ENCODE results near the gene OR5K2. TPM values are rescaled to one million over a fixed set of nuclear protein-coding genes. Genes with fewer than 3 reads are reported as not detected.

Gene OR5K2
- total RNA-seq (not detected), polyA plus RNA-seq (not detected), total RNA-seq (not detected)

DNA sequence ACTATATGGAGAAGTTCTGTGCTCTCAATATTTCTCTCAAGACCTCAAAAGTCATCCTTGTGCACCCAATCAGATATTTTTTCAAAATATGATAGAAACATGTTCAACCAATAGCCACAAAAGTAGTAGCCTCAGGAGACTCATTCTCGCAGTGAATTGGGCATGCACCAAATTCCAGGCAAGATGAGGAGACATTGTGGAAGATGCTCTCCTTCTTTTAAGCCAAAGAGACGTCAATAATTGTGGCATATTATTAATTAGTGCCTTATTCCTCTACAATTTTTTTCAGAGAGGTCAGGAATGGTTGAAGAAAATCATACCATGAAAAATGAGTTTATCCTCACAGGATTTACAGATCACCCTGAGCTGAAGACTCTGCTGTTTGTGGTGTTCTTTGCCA is at the start of gene OR5K2:
Gene OR5K2, plus strand, starts transcription at position 301 of the 400 bp plus-strand sequence. Its CDS starts 0 bp downstream, at position 301.
- no peak within 1 kb of the TSS for H3K27ac Mint-ChIP-seq
- H3K27me3 Mint-ChIP-seq = peaks cover 0 to 24% (median 6%) of the 10 kb centered on the region in 5 donors
- Histone ChIP-seq H3K36me3 (ENCODE audit: control insufficient read depth in 2 of 3, insufficient read depth in 3 of 3, low read length in 3 of 3) (no peaks in the 10 kb centered on the region), H3K27me3 (ENCODE audit: control insufficient read depth in 2 of 2, insufficient read depth in 2 of 2, low read length in 2 of 2) (no peaks in the 10 kb centered on the region), H3K4me3 (ENCODE audit: low read length) (no peak within 1 kb of the TSS), H3K9me3 (ENCODE audit: control insufficient read depth in 2 of 3, low read length in 3 of 3) (no peaks in the 10 kb centered on the region), H3K4me1 (ENCODE audit: control insufficient read depth in 2 of 2, insufficient read depth in 2 of 2, low read length in 2 of 2) (no peaks in the 10 kb centered on the region), H3K27ac (ENCODE audit: low read depth, low read length) (no peak within 1 kb of the TSS)
- ChIA-PET POLR2A (no interaction called here), CTCF (interaction anchor here (0.6 kb wide), 1 partner anchor 1729 kb away, joined by 5 read pairs; no protein-coding TSS in a partner anchor)
- H3K4me1 Mint-ChIP-seq = no peaks in the 10 kb centered on the region
- DNase-seq = no peak
- peaks cover 0 to 11% (median 0%) of the 10 kb centered on the region in 5 donors for H3K36me3 Mint-ChIP-seq
- intact Hi-C loops (cut with micrococcal nuclease) = no loop called here
- H3K4me3 Mint-ChIP-seq = no peak within 1 kb of the TSS
- peaks cover 0 to 2% (median 0%) of the 10 kb centered on the region in 11 donors for H3K9me3 Mint-ChIP-seq
- ATAC-seq = no peak

DNA sequence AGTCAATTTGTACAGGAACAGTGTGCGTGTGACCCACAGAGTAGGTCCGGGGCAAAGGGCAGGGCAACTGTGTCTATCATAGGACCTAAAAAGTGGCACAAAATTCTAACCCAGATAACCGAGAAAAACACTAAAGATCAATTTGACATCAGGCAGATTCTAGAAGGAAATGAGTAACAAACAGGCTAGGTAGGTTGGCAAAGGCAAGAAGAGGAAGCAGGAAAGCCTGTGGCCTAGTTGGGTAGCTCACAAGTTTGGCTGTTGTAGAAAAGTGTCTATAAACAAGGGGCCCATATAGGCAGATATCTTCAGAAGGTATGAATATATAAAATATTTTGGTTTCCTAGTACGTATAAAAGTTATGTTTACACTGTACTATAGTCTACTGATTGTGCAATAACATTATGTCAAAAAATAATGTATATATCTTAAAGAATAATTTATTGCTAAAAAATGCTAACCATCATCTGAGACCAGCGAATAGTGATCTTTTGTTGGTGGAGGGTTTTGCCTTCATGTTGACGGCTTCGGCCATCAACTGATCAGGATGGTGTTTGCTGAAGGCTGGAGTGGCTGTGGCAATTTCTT is 47.8 kb upstream of the OR5K2 start:
- Mint-ChIP-seq H3K4me1 (peaks cover 0 to 5% (median 0%) of the 10 kb centered on the region in 7 donors), H3K27ac (no peak overlapping the region)

DNA sequence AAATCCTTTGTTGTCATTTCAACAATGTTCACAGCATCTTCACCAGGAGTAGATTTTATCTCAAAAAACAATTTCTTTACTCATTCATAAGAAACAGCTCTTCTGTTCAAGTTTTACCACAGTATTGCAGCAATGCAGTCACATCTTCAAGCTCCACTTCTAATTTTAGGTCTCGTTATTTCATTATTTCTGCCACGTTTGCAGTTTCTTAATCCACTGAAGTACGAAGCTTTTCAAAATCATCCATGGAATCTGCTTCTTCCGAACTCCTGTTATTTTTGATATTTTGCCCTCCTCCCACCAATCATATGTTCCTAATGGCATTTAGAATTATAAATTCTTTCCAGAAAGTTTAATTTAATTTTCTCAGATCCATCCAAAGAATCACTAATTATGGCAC is 47.1 kb upstream of the OR5K2 start:
- CTCF ChIA-PET = no interaction called here
- POLR2A ChIA-PET = no interaction called here
- H3K27ac ChIP-seq (ENCODE audit: low read depth, low read length) = no peak overlapping the region
- no peaks in the 10 kb centered on the region for H3K9me3 ChIP-seq (ENCODE audit: control insufficient read depth in 2 of 3, low read length in 3 of 3)
- no peak overlapping the region for H3K4me3 ChIP-seq (ENCODE audit: low read length)
- Mint-ChIP-seq H3K36me3 (peaks cover 0 to 8% (median 0%) of the 10 kb centered on the region in 5 donors), H3K27ac (no peak overlapping the region), H3K27me3 (peaks cover 4 to 21% (median 7%) of the 10 kb centered on the region in 5 donors), H3K4me1 (peaks cover 0 to 5% (median 0%) of the 10 kb centered on the region in 7 donors), H3K4me3 (no peak overlapping the region), H3K9me3 (peaks cover 0 to 5% (median 0%) of the 10 kb centered on the region in 11 donors)
- no peaks in the 10 kb centered on the region for H3K27me3 ChIP-seq (ENCODE audit: control insufficient read depth in 2 of 2, insufficient read depth in 2 of 2, low read length in 2 of 2)
- no peaks in the 10 kb centered on the region for H3K36me3 ChIP-seq (ENCODE audit: control insufficient read depth in 2 of 3, insufficient read depth in 3 of 3, low read length in 3 of 3)
- ATAC-seq (no peak), DNase-seq (no peak)
- no peaks in the 10 kb centered on the region for H3K4me1 ChIP-seq (ENCODE audit: control insufficient read depth in 2 of 2, insufficient read depth in 2 of 2, low read length in 2 of 2)
- intact Hi-C loops (cut with micrococcal nuclease) = no loop called here

More for the DNA sequence above, 47.8 kb upstream of the OR5K2 start:
- CTCF ChIA-PET = no interaction called here
- H3K9me3 ChIP-seq (ENCODE audit: control insufficient read depth in 2 of 3, low read length in 3 of 3) = no peaks in the 10 kb centered on the region
- DNase-seq (no peak), ATAC-seq (no peak)
- H3K36me3 ChIP-seq (ENCODE audit: control insufficient read depth in 2 of 3, insufficient read depth in 3 of 3, low read length in 3 of 3) = no peaks in the 10 kb centered on the region
- Mint-ChIP-seq H3K9me3 (peaks cover 0 to 5% (median 0%) of the 10 kb centered on the region in 11 donors), H3K4me3 (no peak overlapping the region), H3K27me3 (peaks cover 5 to 22% (median 10%) of the 10 kb centered on the region in 5 donors), H3K36me3 (peaks cover 0 to 8% (median 0%) of the 10 kb centered on the region in 5 donors)
- H3K4me3 ChIP-seq (ENCODE audit: low read length) = no peak overlapping the region
- H3K27ac ChIP-seq (ENCODE audit: low read depth, low read length) = no peak overlapping the region
- H3K27me3 ChIP-seq (ENCODE audit: control insufficient read depth in 2 of 2, insufficient read depth in 2 of 2, low read length in 2 of 2) = no peaks in the 10 kb centered on the region
- H3K4me1 ChIP-seq (ENCODE audit: control insufficient read depth in 2 of 2, insufficient read depth in 2 of 2, low read length in 2 of 2) = no peaks in the 10 kb centered on the region
- POLR2A ChIA-PET = no interaction called here
- intact Hi-C loops (cut with micrococcal nuclease) = no loop called here

DNA sequence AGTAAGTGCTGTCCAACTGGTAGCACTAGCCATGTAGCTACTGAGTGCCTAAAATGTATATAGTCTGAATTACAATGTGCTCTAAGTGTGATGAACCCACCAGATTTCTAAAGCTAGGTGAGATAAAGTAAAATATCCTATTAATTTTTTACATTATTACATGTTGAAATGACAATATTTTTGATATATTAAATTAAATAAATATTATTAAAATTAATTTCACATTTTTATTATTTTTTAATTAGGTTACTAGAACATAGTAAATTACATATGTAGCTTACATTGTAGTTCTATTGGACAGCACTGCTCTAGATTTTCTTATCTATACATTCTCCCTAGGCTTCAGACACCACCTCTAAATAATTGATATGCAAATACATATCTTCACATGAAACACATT is 43.7 kb upstream of the OR5K2 start:
- CTCF ChIA-PET = no interaction called here
- H3K36me3 ChIP-seq (ENCODE audit: control insufficient read depth in 2 of 3, insufficient read depth in 3 of 3, low read length in 3 of 3) = no peaks in the 10 kb centered on the region
- Mint-ChIP-seq H3K4me3 (no peak overlapping the region), H3K27me3 (peaks cover 0 to 15% (median 0%) of the 10 kb centered on the region in 5 donors), H3K27ac (no peak overlapping the region), H3K36me3 (peaks cover 0 to 4% (median 0%) of the 10 kb centered on the region in 5 donors), H3K4me1 (peaks cover 0 to 2% (median 0%) of the 10 kb centered on the region in 7 donors), H3K9me3 (peaks cover 0 to 6% (median 2%) of the 10 kb centered on the region in 11 donors)
- H3K9me3 ChIP-seq (ENCODE audit: control insufficient read depth in 2 of 3, low read length in 3 of 3) = no peaks in the 10 kb centered on the region
- H3K4me3 ChIP-seq (ENCODE audit: low read length) = no peak overlapping the region
- H3K4me1 ChIP-seq (ENCODE audit: control insufficient read depth in 2 of 2, insufficient read depth in 2 of 2, low read length in 2 of 2) = no peaks in the 10 kb centered on the region
- no peak overlapping the region for H3K27ac ChIP-seq (ENCODE audit: low read depth, low read length)
- POLR2A ChIA-PET = no interaction called here
- no peak for DNase-seq
- intact Hi-C loops (cut with micrococcal nuclease) = no loop called here
- no peaks in the 10 kb centered on the region for H3K27me3 ChIP-seq (ENCODE audit: control insufficient read depth in 2 of 2, insufficient read depth in 2 of 2, low read length in 2 of 2)
- ATAC-seq = no peak

DNA sequence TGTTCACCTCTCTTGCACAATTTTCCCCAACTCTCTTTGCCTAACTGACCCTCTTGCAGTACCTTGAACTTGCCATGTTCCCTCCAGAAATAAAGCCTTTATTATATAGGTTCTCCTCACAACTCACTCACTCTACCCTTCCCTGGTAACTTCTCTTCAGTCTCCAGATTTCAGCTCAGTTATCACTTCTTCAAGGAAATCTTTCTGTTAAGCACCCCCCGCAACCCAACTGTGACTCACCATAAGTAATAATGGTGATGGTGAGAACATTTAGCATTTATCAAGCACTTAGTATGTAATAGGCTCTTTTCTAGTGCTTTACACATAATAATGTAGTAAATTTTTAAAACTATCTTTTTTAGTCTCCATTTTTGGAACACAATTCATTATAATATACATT is 42.6 kb upstream of the OR5K2 start:
- ChIA-PET CTCF (no interaction called here), POLR2A (no interaction called here)
- Histone ChIP-seq H3K9me3 (ENCODE audit: control insufficient read depth in 2 of 3, low read length in 3 of 3) (no peaks in the 10 kb centered on the region), H3K27ac (ENCODE audit: low read depth, low read length) (no peak overlapping the region), H3K4me3 (ENCODE audit: low read length) (no peak overlapping the region), H3K4me1 (ENCODE audit: control insufficient read depth in 2 of 2, insufficient read depth in 2 of 2, low read length in 2 of 2) (no peaks in the 10 kb centered on the region), H3K36me3 (ENCODE audit: control insufficient read depth in 2 of 3, insufficient read depth in 3 of 3, low read length in 3 of 3) (no peaks in the 10 kb centered on the region), H3K27me3 (ENCODE audit: control insufficient read depth in 2 of 2, insufficient read depth in 2 of 2, low read length in 2 of 2) (no peaks in the 10 kb centered on the region)
- no peaks in the 10 kb centered on the region for H3K4me1 Mint-ChIP-seq
- intact Hi-C loops (cut with micrococcal nuclease) = no loop called here
- ATAC-seq (no peak), DNase-seq (no peak)
- no peak overlapping the region for H3K27ac Mint-ChIP-seq
- peaks cover 0 to 13% (median 3%) of the 10 kb centered on the region in 11 donors for H3K9me3 Mint-ChIP-seq
- peaks cover 0 to 2% (median 0%) of the 10 kb centered on the region in 5 donors for H3K36me3 Mint-ChIP-seq
- H3K4me3 Mint-ChIP-seq = no peak overlapping the region
- H3K27me3 Mint-ChIP-seq = peaks cover 0 to 17% (median 0%) of the 10 kb centered on the region in 5 donors

DNA sequence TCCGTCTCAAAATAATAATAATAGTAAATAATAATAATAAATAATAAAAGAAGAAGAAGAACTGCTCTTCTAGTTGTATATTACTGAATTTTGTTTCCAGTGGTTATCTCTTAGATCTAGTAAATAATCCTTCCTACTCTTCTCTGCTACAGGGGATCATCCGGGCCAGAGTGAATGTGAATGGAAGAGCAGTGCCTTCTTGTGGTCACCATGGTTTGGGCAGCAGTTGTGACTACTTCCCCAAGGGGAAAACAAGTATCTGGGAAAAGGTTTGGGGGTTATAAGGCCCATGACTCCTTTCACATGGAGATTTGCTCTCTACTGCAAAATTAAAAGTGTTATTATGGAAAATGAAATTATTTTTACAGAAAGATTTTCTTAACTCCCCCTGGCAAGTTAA is 39.9 kb upstream of the OR5K2 start:
- no peaks in the 10 kb centered on the region for H3K36me3 ChIP-seq (ENCODE audit: control insufficient read depth in 2 of 3, insufficient read depth in 3 of 3, low read length in 3 of 3)
- intact Hi-C loops (cut with micrococcal nuclease) = no loop called here
- ATAC-seq (no peak), DNase-seq (no peak)
- Mint-ChIP-seq H3K9me3 (peaks cover 0 to 27% (median 4%) of the 10 kb centered on the region in 11 donors), H3K4me1 (no peaks in the 10 kb centered on the region), H3K4me3 (no peak overlapping the region), H3K36me3 (peaks cover 0 to 2% (median 0%) of the 10 kb centered on the region in 5 donors), H3K27me3 (peaks cover 0 to 25% (median 4%) of the 10 kb centered on the region in 5 donors), H3K27ac (no peak overlapping the region)
- no peak overlapping the region for H3K4me3 ChIP-seq (ENCODE audit: low read length)
- POLR2A ChIA-PET = no interaction called here
- H3K27ac ChIP-seq (ENCODE audit: low read depth, low read length) = no peak overlapping the region
- H3K4me1 ChIP-seq (ENCODE audit: control insufficient read depth in 2 of 2, insufficient read depth in 2 of 2, low read length in 2 of 2) = no peaks in the 10 kb centered on the region
- H3K9me3 ChIP-seq (ENCODE audit: control insufficient read depth in 2 of 3, low read length in 3 of 3) = no peaks in the 10 kb centered on the region
- H3K27me3 ChIP-seq (ENCODE audit: control insufficient read depth in 2 of 2, insufficient read depth in 2 of 2, low read length in 2 of 2) = no peaks in the 10 kb centered on the region
- CTCF ChIA-PET = no interaction called here

DNA sequence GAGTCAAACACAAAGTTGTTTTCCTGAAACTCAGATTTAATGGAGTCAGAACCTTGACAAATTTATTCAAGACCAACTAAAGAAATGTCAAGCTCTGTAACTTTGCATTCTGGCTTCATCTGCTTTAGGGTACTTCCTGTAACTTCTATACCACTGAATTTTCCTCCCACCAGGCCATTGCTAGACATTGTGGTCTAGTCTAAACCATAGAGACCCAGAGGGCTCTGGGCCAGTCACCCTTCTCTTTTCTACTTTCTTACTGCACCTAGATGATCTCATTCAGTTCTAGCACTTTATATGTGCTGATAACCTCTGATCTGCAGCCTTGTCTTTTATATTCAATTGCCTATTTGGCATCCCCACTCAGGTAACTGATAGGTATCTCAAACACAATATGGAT is 37.3 kb upstream of the OR5K2 start:
- no peaks in the 10 kb centered on the region for H3K9me3 ChIP-seq (ENCODE audit: control insufficient read depth in 2 of 3, low read length in 3 of 3)
- H3K9me3 Mint-ChIP-seq = peaks cover 0 to 30% (median 3%) of the 10 kb centered on the region in 11 donors
- H3K36me3 Mint-ChIP-seq = no peaks in the 10 kb centered on the region
- no peak overlapping the region for H3K4me3 Mint-ChIP-seq
- H3K27me3 Mint-ChIP-seq = peaks cover 0 to 21% (median 4%) of the 10 kb centered on the region in 5 donors
- no peaks in the 10 kb centered on the region for H3K36me3 ChIP-seq (ENCODE audit: control insufficient read depth in 2 of 3, insufficient read depth in 3 of 3, low read length in 3 of 3)
- intact Hi-C loops (cut with micrococcal nuclease) = no loop called here
- no peaks in the 10 kb centered on the region for H3K4me1 Mint-ChIP-seq
- DNase-seq (no peak), ATAC-seq (no peak)
- ChIA-PET CTCF (no interaction called here), POLR2A (no interaction called here)
- H3K27ac Mint-ChIP-seq = no peak overlapping the region
- no peaks in the 10 kb centered on the region for H3K4me1 ChIP-seq (ENCODE audit: control insufficient read depth in 2 of 2, insufficient read depth in 2 of 2, low read length in 2 of 2)
- H3K4me3 ChIP-seq (ENCODE audit: low read length) = no peak overlapping the region
- no peak overlapping the region for H3K27ac ChIP-seq (ENCODE audit: low read depth, low read length)
- H3K27me3 ChIP-seq (ENCODE audit: control insufficient read depth in 2 of 2, insufficient read depth in 2 of 2, low read length in 2 of 2) = no peaks in the 10 kb centered on the region
